DMS79 (cell line): Measurements from ENCODE around the gene PELO.

Experiments used
- DNase-seq: peaks from one replicate; lab custom pipeline; 2025; lab: John Stamatoyannopoulos, UW

The PELO gene

DNA sequence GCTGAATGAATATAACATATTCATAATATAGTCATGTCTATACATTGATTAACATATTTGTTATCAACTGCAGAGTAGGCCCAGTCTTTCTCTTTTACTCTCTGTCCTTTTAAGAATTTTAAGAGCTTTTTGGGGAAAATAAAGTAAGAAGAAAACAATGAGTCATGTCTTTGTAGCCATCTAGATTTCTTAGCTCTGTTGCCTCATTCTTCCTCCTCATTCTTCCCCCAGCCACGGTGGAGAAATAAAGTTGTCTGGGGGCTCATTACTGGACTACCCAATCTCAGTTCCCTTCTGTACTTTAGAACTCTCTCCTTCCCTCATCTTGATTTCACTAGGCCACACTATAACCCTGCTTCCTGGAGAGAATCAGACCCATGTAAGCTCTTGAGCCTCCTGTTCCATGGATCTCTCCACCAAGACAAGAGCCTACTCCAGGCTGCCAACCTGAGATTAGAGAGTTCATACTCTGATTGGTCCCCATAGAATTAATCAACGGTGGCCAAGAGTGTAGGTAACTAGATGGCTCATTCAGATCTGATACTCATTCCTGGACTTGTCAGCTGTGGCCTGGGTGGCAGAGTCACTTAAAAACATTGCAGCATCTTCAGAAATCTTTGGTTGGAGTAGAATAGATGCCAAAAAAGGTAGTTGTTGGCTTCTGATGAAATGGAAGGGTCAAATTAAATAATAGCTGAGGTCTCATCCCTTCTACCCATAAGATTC lies 44.2 kb downstream of the PELO start:
- DNase-seq = no peak

DNA sequence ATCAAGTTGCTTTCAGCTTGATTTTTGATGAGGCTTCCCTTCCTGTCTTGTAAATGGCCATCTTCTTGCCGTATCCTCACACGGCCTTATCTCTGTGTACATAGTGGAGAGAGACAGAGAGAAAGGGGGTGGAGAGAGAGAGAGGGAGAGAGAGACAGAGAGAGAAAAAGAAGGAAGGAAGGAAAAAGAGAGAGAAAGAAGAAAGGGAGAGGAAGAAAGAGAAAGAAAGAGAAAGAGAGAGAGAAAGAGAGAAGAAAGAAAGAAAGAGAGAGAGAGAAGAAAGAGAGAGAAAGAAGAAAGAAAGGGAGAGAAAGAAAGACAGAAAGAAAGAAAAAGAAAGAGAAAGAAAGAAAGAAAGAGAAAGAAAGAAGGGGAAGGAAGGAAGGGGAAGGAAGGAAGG lies 46.6 kb downstream of the PELO start:
- no peak for DNase-seq

DNA sequence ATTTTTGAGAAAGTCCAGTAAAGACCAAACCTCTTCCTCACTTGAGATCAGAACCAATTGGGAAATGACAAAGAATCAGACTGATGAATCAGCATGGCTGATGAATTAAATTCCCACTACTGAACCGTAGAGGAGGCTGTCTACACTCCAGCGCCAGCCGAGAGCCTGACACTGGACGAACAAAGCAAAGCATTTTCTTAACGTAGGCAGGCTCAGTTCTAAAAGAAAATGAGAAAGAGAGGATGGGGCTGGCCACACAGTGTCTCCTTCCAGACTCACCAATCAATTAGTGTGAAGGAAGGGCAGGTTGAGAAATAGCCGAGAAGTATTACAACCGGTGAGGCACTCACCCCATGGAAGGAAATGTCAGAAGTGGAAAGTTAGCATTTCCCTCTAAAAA lies 49.4 kb downstream of the PELO start:
- no peak for DNase-seq
